Body of pancreas (tissue), 4 donors: ENCODE results near the gene CFHR5. TPM values are rescaled to one million over a fixed set of nuclear protein-coding genes. Genes with fewer than 3 reads are reported as not detected.

Experiments
- ATAC-seq: fragments of 150-250 bp; one replicate; pipeline ENCODE4 v1.9.1; 2016
- DNase-seq, 4 donors: peaks; one replicate each; pipeline ENCODE4 v3.0.0-alpha.2; 2019
- H3K27ac ChIP-seq, 4 donors: fragments of 200-600 bp; sonication (generic); 1 replicate in 3 of 4; 2 replicates in 1 of 4; pipeline versions ENCODE4 v1.5.1 to v1.6.1; 2016 to 2019; ENCODE audit warnings: mild to moderate bottlenecking in 1 of 4, mixed read lengths in 1 of 4, moderate library complexity in 1 of 4
- H3K27me3 ChIP-seq, 2 donors: fragments of 200-600 bp; sonication (generic); one replicate each; pipeline ENCODE4 v1.6.0; 2016; ENCODE audit warnings: mild to moderate bottlenecking in 1 of 2
- H3K36me3 ChIP-seq, 2 donors: fragments of 200-600 bp; sonication (generic); replicated peaks in 1 of 2; 2 replicates each; pipeline ENCODE4 v1.5.1; 2016; ENCODE audit warnings: low read depth in 2 of 2; ENCODE audit not compliant: insufficient read depth in 1 of 2
- H3K4me1 ChIP-seq: fragments of 200-600 bp; sonication (generic); one replicate; pipeline ENCODE4 v1.6.0; 2016
- H3K4me3 ChIP-seq, 2 donors: fragments of 200-600 bp; sonication (generic); 1 replicate in 1 of 2; 2 replicates in 1 of 2; pipeline ENCODE4 v1.5.1; 2016 to 2019
- H3K9me3 ChIP-seq, 3 donors: fragments of 200-600 bp; sonication (generic); 1 replicate in 2 of 3; 2 replicates in 1 of 3; pipeline ENCODE4 v1.5.1; 2016
- CTCF ChIP-seq, 7 experiments: fragments of 450-650 bp in 4 of 7; fragments of 200-600 bp in 3 of 7; sonication (generic) in 3 of 7; IDR thresholded peaks; one replicate each; pipeline ENCODE4 v1.5.1; 2016 to 2019; ENCODE audit warnings: antibody characterized with exemption in 7 of 7
- POLR2A ChIP-seq, 3 donors: fragments of 450-650 bp; IDR thresholded peaks; one replicate each; pipeline ENCODE4 v1.6.1; 2016; ENCODE audit warnings: antibody characterized with exemption in 3 of 3, mild to moderate bottlenecking in 2 of 3
- WGBS, 2 donors: methylation state at CpG; one replicate each; pipeline ENCODE4 v1.1.5; 2017; 5-methylcytosine and 5-hydroxymethylcytosine counted together
- intact Hi-C: fragments of 100-400 bp; cut with DNase I; formaldehyde crosslinking; loops from one replicate; pipeline ENCODE4 v1.15.1; 2023
- total RNA-seq, 2 donors: library from RNA; depleted of rRNA; stranded (reverse); fragments of >200 nt; gene quantifications; one replicate each; pipeline ENCODE4 v1.1.0, GENCODE V29; 2016

The CFHR5 gene
- total RNA-seq, 2 donors from 2014 or later: not detected

DNA sequence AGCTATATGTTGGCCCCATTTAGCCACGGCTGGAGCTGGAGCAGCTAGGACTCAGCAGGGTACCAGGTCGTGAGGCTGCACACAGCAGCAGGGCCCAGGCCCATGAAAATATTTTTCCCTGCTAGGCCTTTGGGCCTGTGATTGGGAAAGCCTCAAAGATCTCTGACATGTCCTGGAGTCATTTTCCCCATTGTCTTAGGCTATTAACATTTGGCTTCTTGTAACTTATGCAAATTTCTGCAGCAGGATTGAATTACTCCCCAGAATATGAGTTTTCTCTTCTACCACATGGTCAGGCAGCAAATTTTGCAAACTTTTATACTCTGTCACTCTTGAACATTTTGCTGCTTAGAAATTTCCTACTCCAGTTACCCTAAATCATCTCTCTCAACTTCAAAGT lies 22.6 kb upstream of the CFHR5 start:
- 26 to 49% methylated on average over 2 of the region's 2 CpGs for WGBS, 2 donors

DNA sequence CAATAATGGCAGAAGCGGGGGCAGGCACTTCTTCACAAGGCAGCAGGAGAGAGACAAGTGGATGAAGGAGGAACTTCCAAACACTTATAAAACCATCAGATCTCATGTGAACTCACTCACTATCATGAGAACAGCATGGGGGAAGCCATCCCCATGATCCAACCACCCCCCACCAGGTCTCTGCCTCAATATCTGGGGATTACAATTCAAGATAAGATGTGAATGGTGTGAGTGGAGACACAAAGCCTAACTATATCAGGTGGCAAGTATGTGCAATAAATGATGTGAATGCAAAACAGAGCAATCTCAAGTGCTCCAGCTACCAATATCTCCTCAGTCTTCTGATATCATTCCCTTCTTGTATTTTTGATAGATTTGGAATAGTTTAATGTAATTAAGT lies 21.4 kb upstream of the CFHR5 start:
- intact Hi-C loops: no loop called here
- no peak for ATAC-seq
- no peak overlapping the region for H3K27ac ChIP-seq
- H3K9me3 ChIP-seq: no peaks in the 10 kb centered on the region
- no peak overlapping the region for H3K4me3 ChIP-seq
- H3K4me1 ChIP-seq: no peaks in the 10 kb centered on the region
- no peak for TF ChIP-seq CTCF (IDR thresholded peaks at IDR 0.05)
- TF ChIP-seq POLR2A (IDR thresholded peaks at IDR 0.05): no peak
- no peak for DNase-seq
- H3K27me3 ChIP-seq: no peaks in the 10 kb centered on the region
- WGBS, 2 donors: 81 to 82% methylated on average over 1 of the region's 1 CpG
- H3K36me3 ChIP-seq: no peaks in the 10 kb centered on the region

More for the DNA sequence above, 22.6 kb upstream of the CFHR5 start:
- H3K4me3 ChIP-seq: no peak overlapping the region
- H3K27ac ChIP-seq: no peak overlapping the region
- H3K4me1 ChIP-seq: no peaks in the 10 kb centered on the region
- intact Hi-C loops: no loop called here
- no peaks in the 10 kb centered on the region for H3K36me3 ChIP-seq
- DNase-seq (no peak), ATAC-seq (no peak)
- H3K27me3 ChIP-seq: no peaks in the 10 kb centered on the region
- no peaks in the 10 kb centered on the region for H3K9me3 ChIP-seq
- no peak for TF ChIP-seq POLR2A (IDR thresholded peaks at IDR 0.05)
- no peak for TF ChIP-seq CTCF (IDR thresholded peaks at IDR 0.05)

DNA sequence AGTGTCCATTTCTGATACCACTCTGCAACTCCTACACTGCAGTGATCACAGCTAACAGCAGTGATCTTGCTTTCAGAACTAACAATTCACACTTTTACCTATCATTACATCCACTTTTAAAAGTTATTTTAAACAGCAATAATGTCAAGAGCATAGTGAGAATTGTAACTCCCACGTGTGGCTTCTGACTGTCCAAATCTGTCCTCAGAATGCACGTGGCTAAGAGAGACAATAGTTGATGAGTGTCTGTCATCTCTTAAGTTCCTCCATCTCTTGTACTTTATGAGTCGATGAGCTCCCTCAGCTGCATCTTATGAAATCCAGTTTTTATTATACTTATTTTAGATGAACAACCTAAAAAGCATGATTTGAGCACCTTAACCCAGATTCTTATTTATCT lies 16.5 kb upstream of the CFHR5 start:
- no peaks in the 10 kb centered on the region for H3K9me3 ChIP-seq
- TF ChIP-seq POLR2A (IDR thresholded peaks at IDR 0.05) (no peak), CTCF (IDR thresholded peaks at IDR 0.05) (no peak)
- H3K27me3 ChIP-seq: no peaks in the 10 kb centered on the region
- ATAC-seq: no peak
- H3K36me3 ChIP-seq: no peaks in the 10 kb centered on the region
- no peaks in the 10 kb centered on the region for H3K4me1 ChIP-seq
- H3K27ac ChIP-seq: no peak overlapping the region
- no peak for DNase-seq
- intact Hi-C loops: no loop called here
- 40 to 53% methylated on average over 3 of the region's 3 CpGs for WGBS, 2 donors
- no peak overlapping the region for H3K4me3 ChIP-seq

DNA sequence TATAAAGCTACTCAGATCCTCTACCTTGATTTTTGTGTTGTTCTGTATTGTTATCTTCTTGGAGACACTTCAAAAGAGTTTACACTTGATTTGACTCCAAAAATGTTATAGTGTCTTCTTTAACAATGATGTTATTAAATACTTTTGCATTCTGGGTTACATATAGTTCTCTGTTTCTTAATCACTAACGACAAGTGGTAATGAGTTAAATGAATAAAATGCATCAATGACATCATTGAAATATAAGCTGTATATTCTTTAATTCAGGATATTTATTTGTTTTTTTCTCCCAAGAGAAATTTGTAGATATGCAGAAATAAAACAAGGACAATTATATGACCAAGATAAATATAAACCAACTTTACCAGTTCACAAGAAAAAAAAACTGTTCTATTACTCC lies 7.2 kb upstream of the CFHR5 start:
- no peaks in the 10 kb centered on the region for H3K4me1 ChIP-seq
- H3K9me3 ChIP-seq: no peaks in the 10 kb centered on the region
- H3K27me3 ChIP-seq: no peaks in the 10 kb centered on the region
- DNase-seq (no peak), ATAC-seq (no peak)
- TF ChIP-seq CTCF (IDR thresholded peaks at IDR 0.05): no peak
- no peak for TF ChIP-seq POLR2A (IDR thresholded peaks at IDR 0.05)
- 74 to 79% methylated on average over 1 of the region's 1 CpG for WGBS, 2 donors
- intact Hi-C loops: no loop called here
- H3K4me3 ChIP-seq: no peak overlapping the region
- no peak overlapping the region for H3K27ac ChIP-seq
- H3K36me3 ChIP-seq: no peaks in the 10 kb centered on the region

DNA sequence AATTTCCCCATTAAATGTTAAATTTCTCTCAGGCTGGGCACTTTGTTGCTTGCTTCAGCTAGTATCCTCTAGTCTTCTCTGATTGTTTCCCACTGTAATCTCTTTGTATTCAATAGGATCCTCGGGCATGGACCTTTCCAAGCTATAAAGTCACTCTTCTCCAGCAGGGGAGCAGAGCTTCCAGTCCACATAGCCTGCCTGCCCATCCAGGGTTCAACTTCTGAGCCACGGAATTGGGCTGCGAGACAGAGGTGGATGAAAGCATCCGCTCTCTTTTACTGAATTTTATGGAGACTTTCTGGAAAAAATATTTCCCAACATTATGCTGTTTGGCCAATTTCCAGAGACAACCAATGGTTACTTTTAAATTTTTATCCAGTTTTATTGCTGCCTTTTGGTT lies 1.1 kb upstream of the CFHR5 start:
- Histone ChIP-seq H3K4me3 (no peak overlapping the region), H3K36me3 (no peaks in the 10 kb centered on the region), H3K9me3 (no peaks in the 10 kb centered on the region), H3K27me3 (no peaks in the 10 kb centered on the region), H3K27ac (no peak overlapping the region), H3K4me1 (no peaks in the 10 kb centered on the region)
- intact Hi-C loops: no loop called here
- 75 to 87% methylated on average over 4 of the region's 4 CpGs for WGBS, 2 donors
- ATAC-seq (no peak), DNase-seq (no peak)
- TF ChIP-seq CTCF (IDR thresholded peaks at IDR 0.05): no peak
- TF ChIP-seq POLR2A (IDR thresholded peaks at IDR 0.05): no peak
